SK-N-SH (cell line): Measurements from ENCODE around the gene UCKL1. TPM values are rescaled to one million over a fixed set of nuclear protein-coding genes. Genes with fewer than 3 reads are reported as not detected.

ENCODE experiments used
- CTCF ChIA-PET: fragments of 300-600, 350-600 bp; formaldehyde crosslinking; extraction: SDS; loops from one replicate; lab custom pipeline; 2021; lab: Yijun Ruan, JAX
- POLR2A ChIA-PET: fragments of 350-600 bp; sonication (Branson Sonifier 250); formaldehyde crosslinking; extraction: SDS; loops from one replicate; lab custom pipeline; 2020; ENCODE audit warnings: antibody characterized with exemption, inconsistent platforms; lab: Yijun Ruan, JAX
- DNase-seq: peaks from one replicate; pipeline ENCODE4 v3.0.0; 2012
- H2AFZ ChIP-seq: fragments of 200-600 bp; sonication (generic); 2 replicates; pipeline ENCODE4 v1.8.1; 2016; ENCODE audit warnings: antibody characterized with exemption, mild to moderate bottlenecking, low read depth
- H3F3A ChIP-seq: fragments of 200-600 bp; sonication (generic); replicated peaks from 2 replicates; pipeline ENCODE3; 2016; ENCODE audit warnings: antibody characterized with exemption, mild to moderate bottlenecking; ENCODE audit not compliant: insufficient read depth
- H3K27ac ChIP-seq, 2 experiments: fragments of 200-500 bp in 1 of 2; fragments of 200-600 bp in 1 of 2; sonication (Bioruptor generic) in 1 of 2; sonication (generic), shearing (Covaris generic) in 1 of 2; 2 replicates each; pipeline versions ENCODE4 v1.5.1 to v1.6.1; 2014 to 2016; ENCODE audit warnings: low read depth in 2 of 2, inconsistent platforms in 1 of 2, low read length in 1 of 2, mild to moderate bottlenecking in 1 of 2, mixed read lengths in 1 of 2
- H3K27me3 ChIP-seq: fragments of 200-600 bp; sonication (generic), shearing (Covaris generic); 2 replicates; pipeline ENCODE4 v1.6.1; 2016; ENCODE audit warnings: mixed run types; ENCODE audit not compliant: insufficient read depth
- H3K36me3 ChIP-seq, 2 experiments: fragments of 200-500 bp in 1 of 2; fragments of 200-600 bp in 1 of 2; sonication (Bioruptor generic) in 1 of 2; sonication (generic) in 1 of 2; replicated peaks in 1 of 2; 2 replicates each; pipeline versions ENCODE3 to v1.5.1; 2014 to 2016; ENCODE audit warnings: low read length in 1 of 2, mild to moderate bottlenecking in 1 of 2; ENCODE audit not compliant: insufficient read depth in 2 of 2, control insufficient read depth in 1 of 2
- H3K4me1 ChIP-seq, 2 experiments: fragments of 200-500 bp in 1 of 2; fragments of 200-600 bp in 1 of 2; sonication (Bioruptor generic) in 1 of 2; sonication (generic), shearing (Covaris generic) in 1 of 2; 2 replicates each; pipeline versions ENCODE4 v1.5.1 to v1.6.1; 2014 to 2016; ENCODE audit warnings: low read depth in 1 of 2, low read length in 1 of 2, mixed run types in 1 of 2; ENCODE audit not compliant: insufficient read depth in 2 of 2, control insufficient read depth in 1 of 2
- H3K4me2 ChIP-seq: fragments of 200-600 bp; sonication (generic), shearing (Covaris generic); 2 replicates; pipeline ENCODE4 v1.6.1; 2017; ENCODE audit warnings: mixed run types
- H3K4me3 ChIP-seq, 2 experiments: fragments of 200-500 bp in 1 of 2; fragments of 200-600 bp in 1 of 2; sonication (Bioruptor generic) in 1 of 2; sonication (generic), shearing (Covaris generic) in 1 of 2; 2 replicates each; pipeline versions ENCODE4 v1.5.1 to v1.8.1; 2014 to 2016; ENCODE audit warnings: low read depth in 2 of 2, inconsistent platforms in 1 of 2, low read length in 1 of 2, mild to moderate bottlenecking in 1 of 2, mixed read lengths in 1 of 2, moderate library complexity in 1 of 2
- H3K79me2 ChIP-seq: fragments of 200-600 bp; sonication (generic); 2 replicates; pipeline ENCODE4 v1.8.1; 2017; ENCODE audit warnings: mild to moderate bottlenecking; ENCODE audit not compliant: insufficient read depth
- H3K9ac ChIP-seq: fragments of 200-600 bp; sonication (generic); 2 replicates; pipeline ENCODE4 v1.6.1; 2017; ENCODE audit warnings: mixed run types
- H3K9me2 ChIP-seq: fragments of 200-600 bp; sonication (generic); 2 replicates; pipeline ENCODE4 v1.6.1; 2017; ENCODE audit warnings: mixed run types
- H3K9me3 ChIP-seq: fragments of 200-600 bp; sonication (generic); 2 replicates; pipeline ENCODE4 v1.6.1; 2017; ENCODE audit warnings: mixed run types, mild to moderate bottlenecking, moderate library complexity
- H4K20me1 ChIP-seq: fragments of 200-600 bp; sonication (generic); 2 replicates; pipeline ENCODE4 v1.6.1; 2017; ENCODE audit warnings: mild to moderate bottlenecking, mixed run types; ENCODE audit not compliant: insufficient read depth
- EZH2phosphoT487 ChIP-seq: fragments of 200-600 bp; sonication (generic); IDR thresholded peaks from 2 replicates; pipeline ENCODE4 v1.6.1; 2017; ENCODE audit warnings: low read depth, mixed run types, mild to moderate bottlenecking, antibody characterized with exemption, moderate library complexity, borderline replicate concordance
- FOXJ3 ChIP-seq: sonication (generic); formaldehyde crosslinking; IDR thresholded peaks from 2 replicates; pipeline ENCODE4 v1.5.1; 2020; ENCODE audit warnings: mild to moderate bottlenecking, missing genetic modification reagents
- MEF2A ChIP-seq: IDR thresholded peaks from 2 replicates; pipeline ENCODE4 v1.4.0; 2012; ENCODE audit warnings: low read depth, borderline replicate concordance
- NFIC ChIP-seq: IDR thresholded peaks from 2 replicates; pipeline ENCODE4 v1.4.0; 2012; ENCODE audit warnings: borderline replicate concordance
- PBX3 ChIP-seq: IDR thresholded peaks from 2 replicates; pipeline ENCODE4; 2012
- POLR2AphosphoS5 ChIP-seq: IDR thresholded peaks from 2 replicates; pipeline ENCODE4 v1.6.1; 2012; ENCODE audit warnings: low read depth, low read length
- RAD21 ChIP-seq: IDR thresholded peaks from 2 replicates; pipeline ENCODE4 v1.6.1; 2012; ENCODE audit warnings: mild to moderate bottlenecking, low read length
- SMC3 ChIP-seq: IDR thresholded peaks from 2 replicates; pipeline ENCODE4 v1.6.1; 2012; ENCODE audit warnings: low read depth, low read length, improper control_type of control experiment
- USF1 ChIP-seq: IDR thresholded peaks from 2 replicates; pipeline ENCODE4 v1.4.0; 2012; ENCODE audit warnings: low read depth, borderline replicate concordance
- WGBS: methylation state at CpG from one replicate; pipeline ENCODE4 v1.1.6; 2017; ENCODE audit warnings: low lambda C conversion rate; 5-methylcytosine and 5-hydroxymethylcytosine counted together
- polyA plus RNA-seq, 3 experiments: library from polyadenylated mRNA; depleted of rRNA; stranded (reverse); fragments of >200 nt; gene quantifications; 2 replicates each; pipeline ENCODE4 v1.2.3, GENCODE V29; 2012
- TF ChIP-seq, protein P1 (sequence below): fragments of 200-600 bp; sonication (generic); IDR thresholded peaks from 2 replicates; pipeline ENCODE4 v1.6.1; 2017; ENCODE audit warnings: antibody characterized with exemption, mild to moderate bottlenecking, moderate library complexity
- TF ChIP-seq, protein P2 (sequence below): IDR thresholded peaks from 2 replicates; pipeline ENCODE4 v1.6.1; 2012; ENCODE audit warnings: mild to moderate bottlenecking, low read depth, low read length, moderate library complexity
- TF ChIP-seq, protein P3 (sequence below): fragments of 150-350 bp; IDR thresholded peaks from 2 replicates; pipeline ENCODE4 v1.6.1; 2016; ENCODE audit warnings: mild to moderate bottlenecking, low read depth, low read length

The UCKL1 gene
- polyA plus RNA-seq, 1 of the 3 experiments (the other 2 are of a cell fraction), result 71.6 TPM

GRCh38 chr20:63934271-63935068 lies 21.7 kb downstream of the UCKL1 start:
- DNase-seq, result peak; percentile 74
- no peak overlapping the region for H3K27ac ChIP-seq
- POLR2A ChIA-PET, result no interaction called here
- H3K79me2 ChIP-seq, result peaks cover 5% of the 10 kb centered on the region; the same call in 1 of the 2 replicates
- H3K4me2 ChIP-seq, result no peak overlapping the region
- WGBS, result 94% methylated on average over 23 of the region's 37 CpGs
- no peak overlapping the region for H2AFZ ChIP-seq
- CTCF ChIA-PET, result interaction anchor here (1.1 to 1.8 kb wide), 3 partner anchors 11 to 104 kb away, joined by 3 to 6 read pairs (median 3); no protein-coding TSS in a partner anchor
- TF ChIP-seq, protein P1, sequence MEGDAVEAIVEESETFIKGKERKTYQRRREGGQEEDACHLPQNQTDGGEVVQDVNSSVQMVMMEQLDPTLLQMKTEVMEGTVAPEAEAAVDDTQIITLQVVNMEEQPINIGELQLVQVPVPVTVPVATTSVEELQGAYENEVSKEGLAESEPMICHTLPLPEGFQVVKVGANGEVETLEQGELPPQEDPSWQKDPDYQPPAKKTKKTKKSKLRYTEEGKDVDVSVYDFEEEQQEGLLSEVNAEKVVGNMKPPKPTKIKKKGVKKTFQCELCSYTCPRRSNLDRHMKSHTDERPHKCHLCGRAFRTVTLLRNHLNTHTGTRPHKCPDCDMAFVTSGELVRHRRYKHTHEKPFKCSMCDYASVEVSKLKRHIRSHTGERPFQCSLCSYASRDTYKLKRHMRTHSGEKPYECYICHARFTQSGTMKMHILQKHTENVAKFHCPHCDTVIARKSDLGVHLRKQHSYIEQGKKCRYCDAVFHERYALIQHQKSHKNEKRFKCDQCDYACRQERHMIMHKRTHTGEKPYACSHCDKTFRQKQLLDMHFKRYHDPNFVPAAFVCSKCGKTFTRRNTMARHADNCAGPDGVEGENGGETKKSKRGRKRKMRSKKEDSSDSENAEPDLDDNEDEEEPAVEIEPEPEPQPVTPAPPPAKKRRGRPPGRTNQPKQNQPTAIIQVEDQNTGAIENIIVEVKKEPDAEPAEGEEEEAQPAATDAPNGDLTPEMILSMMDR, result peak; percentile 37
- no peak for TF ChIP-seq MEF2A
- TF ChIP-seq, all 33 proteins: peak for 1
- H3K4me1 ChIP-seq, result no peaks in the 10 kb centered on the region
- no peaks in the 10 kb centered on the region for H3K9me3 ChIP-seq
- peaks cover 20% of the 10 kb centered on the region; the same call in 1 of the 2 replicates for H4K20me1 ChIP-seq
- no peaks in the 10 kb centered on the region for H3F3A ChIP-seq
- H3K36me3 ChIP-seq, result peaks cover 4 to 52% of the 10 kb centered on the region in 2 experiments
- no peak overlapping the region for H3K9ac ChIP-seq
- H3K27me3 ChIP-seq, result no peaks in the 10 kb centered on the region
- no peak overlapping the region for H3K4me3 ChIP-seq
- H3K9me2 ChIP-seq, result no peaks in the 10 kb centered on the region

DNA sequence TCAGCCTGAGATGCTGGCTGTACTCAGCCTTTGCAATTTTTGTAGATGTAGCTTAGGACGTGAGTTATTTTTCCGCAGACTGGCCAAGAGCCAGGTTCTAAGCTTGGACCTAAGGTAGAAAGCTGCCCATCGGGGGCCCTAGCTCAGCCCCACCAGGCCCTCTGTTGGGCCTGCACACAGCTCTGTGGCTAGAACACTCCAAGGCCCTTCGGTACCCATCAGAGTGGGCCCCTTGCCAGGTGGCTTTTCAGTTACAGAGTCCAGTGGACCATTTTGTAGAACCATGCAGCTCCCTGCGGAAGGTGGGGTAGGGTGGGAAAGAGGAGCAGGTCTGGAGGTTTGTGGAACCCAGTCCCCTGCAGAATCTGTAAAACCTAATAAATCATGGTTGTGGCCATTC lies 22.6 kb downstream of the UCKL1 start:
- DNase-seq, result no peak
- no peak overlapping the region for H3K4me2 ChIP-seq
- ChIA-PET CTCF (interaction anchor here (1.0 to 1.5 kb wide), 2 partner anchors 10 to 40 kb away, joined by 3 to 6 read pairs; no protein-coding TSS in a partner anchor), POLR2A (interaction anchor here (0.7 kb wide), 1 partner anchor 28 kb away, joined by 3 read pairs; no protein-coding TSS in a partner anchor)
- H3K9ac ChIP-seq, result no peak overlapping the region
- no peaks in the 10 kb centered on the region for H3F3A ChIP-seq
- 89% methylated on average over 3 of the region's 5 CpGs for WGBS
- H4K20me1 ChIP-seq, result peaks cover 17% of the 10 kb centered on the region; the same call in 1 of the 2 replicates
- peaks cover 6 to 53% of the 10 kb centered on the region in 2 experiments for H3K36me3 ChIP-seq
- no peak overlapping the region for H3K27ac ChIP-seq
- no peak overlapping the region for H2AFZ ChIP-seq
- no peak overlapping the region for H3K4me3 ChIP-seq
- H3K79me2 ChIP-seq, result peaks cover 5% of the 10 kb centered on the region; the same call in 1 of the 2 replicates
- H3K9me2 ChIP-seq, result no peaks in the 10 kb centered on the region
- no peaks in the 10 kb centered on the region for H3K4me1 ChIP-seq
- no peaks in the 10 kb centered on the region for H3K27me3 ChIP-seq
- H3K9me3 ChIP-seq, result no peaks in the 10 kb centered on the region
- no peak for TF ChIP-seq MEF2A
- TF ChIP-seq FOXJ3 (CRISPR knock-in tag), result no peak
- TF ChIP-seq NFIC, result no peak
- TF ChIP-seq SMC3, result no peak
- TF ChIP-seq, protein P2, sequence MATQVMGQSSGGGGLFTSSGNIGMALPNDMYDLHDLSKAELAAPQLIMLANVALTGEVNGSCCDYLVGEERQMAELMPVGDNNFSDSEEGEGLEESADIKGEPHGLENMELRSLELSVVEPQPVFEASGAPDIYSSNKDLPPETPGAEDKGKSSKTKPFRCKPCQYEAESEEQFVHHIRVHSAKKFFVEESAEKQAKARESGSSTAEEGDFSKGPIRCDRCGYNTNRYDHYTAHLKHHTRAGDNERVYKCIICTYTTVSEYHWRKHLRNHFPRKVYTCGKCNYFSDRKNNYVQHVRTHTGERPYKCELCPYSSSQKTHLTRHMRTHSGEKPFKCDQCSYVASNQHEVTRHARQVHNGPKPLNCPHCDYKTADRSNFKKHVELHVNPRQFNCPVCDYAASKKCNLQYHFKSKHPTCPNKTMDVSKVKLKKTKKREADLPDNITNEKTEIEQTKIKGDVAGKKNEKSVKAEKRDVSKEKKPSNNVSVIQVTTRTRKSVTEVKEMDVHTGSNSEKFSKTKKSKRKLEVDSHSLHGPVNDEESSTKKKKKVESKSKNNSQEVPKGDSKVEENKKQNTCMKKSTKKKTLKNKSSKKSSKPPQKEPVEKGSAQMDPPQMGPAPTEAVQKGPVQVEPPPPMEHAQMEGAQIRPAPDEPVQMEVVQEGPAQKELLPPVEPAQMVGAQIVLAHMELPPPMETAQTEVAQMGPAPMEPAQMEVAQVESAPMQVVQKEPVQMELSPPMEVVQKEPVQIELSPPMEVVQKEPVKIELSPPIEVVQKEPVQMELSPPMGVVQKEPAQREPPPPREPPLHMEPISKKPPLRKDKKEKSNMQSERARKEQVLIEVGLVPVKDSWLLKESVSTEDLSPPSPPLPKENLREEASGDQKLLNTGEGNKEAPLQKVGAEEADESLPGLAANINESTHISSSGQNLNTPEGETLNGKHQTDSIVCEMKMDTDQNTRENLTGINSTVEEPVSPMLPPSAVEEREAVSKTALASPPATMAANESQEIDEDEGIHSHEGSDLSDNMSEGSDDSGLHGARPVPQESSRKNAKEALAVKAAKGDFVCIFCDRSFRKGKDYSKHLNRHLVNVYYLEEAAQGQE, result no peak
- no peak for TF ChIP-seq RAD21
- TF ChIP-seq, protein P3, sequence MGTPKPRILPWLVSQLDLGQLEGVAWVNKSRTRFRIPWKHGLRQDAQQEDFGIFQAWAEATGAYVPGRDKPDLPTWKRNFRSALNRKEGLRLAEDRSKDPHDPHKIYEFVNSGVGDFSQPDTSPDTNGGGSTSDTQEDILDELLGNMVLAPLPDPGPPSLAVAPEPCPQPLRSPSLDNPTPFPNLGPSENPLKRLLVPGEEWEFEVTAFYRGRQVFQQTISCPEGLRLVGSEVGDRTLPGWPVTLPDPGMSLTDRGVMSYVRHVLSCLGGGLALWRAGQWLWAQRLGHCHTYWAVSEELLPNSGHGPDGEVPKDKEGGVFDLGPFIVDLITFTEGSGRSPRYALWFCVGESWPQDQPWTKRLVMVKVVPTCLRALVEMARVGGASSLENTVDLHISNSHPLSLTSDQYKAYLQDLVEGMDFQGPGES, result no peak
- no peak for TF ChIP-seq USF1
- no peak for TF ChIP-seq EZH2phosphoT487
- no peak for TF ChIP-seq POLR2AphosphoS5
- no peak for TF ChIP-seq PBX3
- TF ChIP-seq, all 33 proteins: peak for 0
